Measurements from ENCODE around the gene ZEB1.

Gene ZEB1

DNA sequence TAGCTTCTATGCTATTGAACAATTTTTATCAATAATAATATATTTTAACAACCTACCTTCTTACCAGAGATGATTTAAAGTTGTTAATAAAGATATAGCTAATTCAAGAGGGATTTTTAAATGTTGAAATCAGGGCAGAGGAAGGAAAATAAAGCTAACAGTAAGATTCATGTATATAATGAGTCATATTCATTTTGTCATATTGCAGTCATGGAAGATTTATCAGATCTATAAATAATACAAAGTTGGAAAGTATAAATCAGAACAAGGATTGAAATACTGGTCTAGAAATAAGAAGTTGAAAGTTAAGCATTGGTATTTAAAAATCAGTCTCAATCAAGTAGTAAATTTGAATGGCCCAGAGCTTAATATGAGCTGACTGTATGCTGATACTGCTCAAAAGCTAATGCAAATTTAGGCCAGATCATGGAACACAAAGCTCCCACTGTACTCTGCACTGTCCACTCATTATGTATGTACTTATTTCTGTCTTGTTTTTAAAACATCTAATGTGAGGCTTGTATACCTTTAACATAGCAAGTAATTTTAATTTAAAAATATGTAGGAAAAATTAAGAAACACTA, 196.9 kb downstream of the ZEB1 start:
- no peak for DNase-seq (ENCODE audit: low read depth)
- TF ChIP-seq CTCF (conservative IDR thresholded peaks at IDR 0.05; ENCODE audit: low read depth, low read length) = no peak

DNA sequence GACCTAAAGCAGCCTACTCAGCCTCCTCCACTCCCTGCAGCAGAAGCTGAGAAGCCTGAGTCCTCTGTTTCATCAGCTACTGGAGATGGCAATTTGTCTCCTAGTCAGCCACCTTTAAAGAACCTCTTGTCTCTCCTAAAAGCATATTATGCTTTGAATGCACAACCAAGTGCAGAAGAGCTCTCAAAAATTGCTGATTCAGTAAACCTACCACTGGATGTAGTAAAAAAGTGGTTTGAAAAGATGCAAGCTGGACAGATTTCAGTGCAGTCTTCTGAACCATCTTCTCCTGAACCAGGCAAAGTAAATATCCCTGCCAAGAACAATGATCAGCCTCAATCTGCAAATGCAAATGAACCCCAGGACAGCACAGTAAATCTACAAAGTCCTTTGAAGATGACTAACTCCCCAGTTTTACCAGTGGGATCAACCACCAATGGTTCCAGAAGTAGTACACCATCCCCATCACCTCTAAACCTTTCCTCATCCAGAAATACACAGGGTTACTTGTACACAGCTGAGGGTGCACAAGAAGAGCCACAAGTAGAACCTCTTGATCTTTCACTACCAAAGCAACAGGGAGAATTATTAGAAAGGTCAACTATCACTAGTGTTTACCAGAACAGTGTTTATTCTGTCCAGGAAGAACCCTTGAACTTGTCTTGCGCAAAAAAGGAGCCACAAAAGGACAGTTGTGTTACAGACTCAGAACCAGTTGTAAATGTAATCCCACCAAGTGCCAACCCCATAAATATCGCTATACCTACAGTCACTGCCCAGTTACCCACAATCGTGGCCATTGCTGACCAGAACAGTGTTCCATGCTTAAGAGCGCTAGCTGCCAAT, 202.2 kb downstream of the ZEB1 start:
- no peak for DNase-seq (ENCODE audit: low read depth)
- H3K4me3 ChIP-seq (ENCODE audit: low read length) = no peak overlapping the region
- TF ChIP-seq CTCF (conservative IDR thresholded peaks at IDR 0.05; ENCODE audit: low read depth, low read length) = no peak

More for the DNA sequence above, 196.9 kb downstream of the ZEB1 start:
- H3K4me3 ChIP-seq (ENCODE audit: low read length) = no peak overlapping the region

- no peak for DNase-seq (ENCODE audit: low read depth)
- H3K4me3 ChIP-seq (ENCODE audit: low read length) = no peak overlapping the region
- no peak for TF ChIP-seq CTCF (conservative IDR thresholded peaks at IDR 0.05; ENCODE audit: low read depth, low read length)
These were observed 203.8 kb downstream of the ZEB1 start for GRCh38 chr10:31522820-31523219.

GRCh38 chr10:31524460-31524859, 205.4 kb downstream of the ZEB1 start:
- H3K4me3 ChIP-seq (ENCODE audit: low read length) = no peak overlapping the region
- TF ChIP-seq CTCF (conservative IDR thresholded peaks at IDR 0.05; ENCODE audit: low read depth, low read length) = no peak
- DNase-seq (ENCODE audit: low read depth) = no peak

DNA sequence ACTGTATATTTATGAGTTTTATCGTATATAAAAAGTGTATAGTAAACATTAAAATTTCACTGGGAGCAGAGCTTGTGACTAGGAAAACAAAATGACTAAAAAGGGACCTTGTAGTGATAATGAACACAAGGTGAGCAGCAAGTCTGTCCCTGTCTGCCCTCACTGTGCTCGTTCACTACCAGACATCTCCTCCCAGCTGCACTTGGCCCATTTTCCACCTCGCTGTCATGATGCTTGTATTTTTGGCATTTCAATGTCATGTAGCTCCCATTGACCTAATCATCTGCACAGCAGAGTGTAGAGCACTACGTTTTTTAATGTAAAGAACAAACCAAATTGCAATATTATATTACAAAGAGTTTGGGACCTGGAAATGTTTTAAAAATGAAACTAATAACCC, 207.2 kb downstream of the ZEB1 start:
- no peak for DNase-seq (ENCODE audit: low read depth)
- TF ChIP-seq CTCF (conservative IDR thresholded peaks at IDR 0.05; ENCODE audit: low read depth, low read length) = no peak

GRCh38 chr10:31526681-31527080, 207.7 kb downstream of the ZEB1 start:
- DNase-seq (ENCODE audit: low read depth) = no peak
- no peak overlapping the region for H3K4me3 ChIP-seq (ENCODE audit: low read length)
- no peak for TF ChIP-seq CTCF (conservative IDR thresholded peaks at IDR 0.05; ENCODE audit: low read depth, low read length)

More for the DNA sequence above, 207.2 kb downstream of the ZEB1 start:
- no peak overlapping the region for H3K4me3 ChIP-seq (ENCODE audit: low read length)

- TF ChIP-seq CTCF (conservative IDR thresholded peaks at IDR 0.05; ENCODE audit: low read depth, low read length) = no peak
- H3K4me3 ChIP-seq (ENCODE audit: low read length) = no peak overlapping the region
- no peak for DNase-seq (ENCODE audit: low read depth)
These were observed 209.8 kb downstream of the ZEB1 start for GRCh38 chr10:31528831-31529230.

All from retinal pigment epithelial cell (primary cell).